Sciatic nerve (tissue), 2 donors: Measurements from ENCODE around the gene RNF2. TPM values are rescaled to one million over a fixed set of nuclear protein-coding genes. Genes with fewer than 3 reads are reported as not detected.

Source experiments
- ATAC-seq: fragments of 200-7000 bp; cut with Tn5 transposase; one replicate; pipeline ENCODE4 v1.9.1; 2020; ENCODE audit warnings: mild to moderate bottlenecking, moderate library complexity
- DNase-seq: peaks from one replicate; pipeline ENCODE4 v3.0.0-alpha.2; 2020; ENCODE audit warnings: low spot score
- intact Hi-C: fragments of 100-400 bp; cut with DNase I; formaldehyde crosslinking; loops from one replicate; pipeline ENCODE4 v1.14.2; 2022
- total RNA-seq: library from RNA; stranded (reverse); fragmentation: NEBNext Ultra II Directional; extraction: Animal tissue kit (Norgen Biotek cat#: 25700); gene quantifications from one replicate; pipeline ENCODE4 v1.2.1, GENCODE V29; 2021
- donor health status: DM: no; HTN: no; CAD: no.
- donor health status: DM: no; HTN: no; CAD: no.

The RNF2 gene
- total RNA-seq, 1 donor from 2014 or later, result 21.1 TPM

GRCh38 chr1:185077374-185077773 is 32.0 kb downstream of the RNF2 start:
- no peak for DNase-seq
- ATAC-seq, result no peak
- intact Hi-C loops, result no loop called here

GRCh38 chr1:185080422-185080821 is 35.1 kb downstream of the RNF2 start:
- intact Hi-C loops, result no loop called here
- DNase-seq (no peak), ATAC-seq (no peak)

GRCh38 chr1:185083818-185084217 is 38.5 kb downstream of the RNF2 start:
- no peak for ATAC-seq

GRCh38 chr1:185087101-185087500 is 41.7 kb downstream of the RNF2 start:
- DNase-seq, result no peak
- intact Hi-C loops, result no loop called here
- no peak for ATAC-seq

More at GRCh38 chr1:185083818-185084217, 38.5 kb downstream of the RNF2 start:
- DNase-seq, result no peak
- intact Hi-C loops, result no loop called here

GRCh38 chr1:185087746-185088145 is 42.4 kb downstream of the RNF2 start:
- ATAC-seq, result no peak
- intact Hi-C loops, result no loop called here
- no peak for DNase-seq

- ATAC-seq (no peak), DNase-seq (no peak)
- intact Hi-C loops, result no loop called here
Observed at GRCh38 chr1:185091480-185091879, 46.1 kb downstream of the RNF2 start.

- ATAC-seq, result no peak
- intact Hi-C loops, result no loop called here
- DNase-seq, result no peak
Observed at GRCh38 chr1:185094761-185095160, 49.4 kb downstream of the RNF2 start.

- no peak for ATAC-seq
- DNase-seq, result no peak
- intact Hi-C loops, result no loop called here
Observed at GRCh38 chr1:185096531-185096930, 51.2 kb downstream of the RNF2 start.

- DNase-seq (no peak), ATAC-seq (no peak)
- intact Hi-C loops, result no loop called here
Observed at GRCh38 chr1:185104083-185104482, 58.7 kb downstream of the RNF2 start.

GRCh38 chr1:185105121-185105520 is 59.8 kb downstream of the RNF2 start:
- intact Hi-C loops, result no loop called here
- ATAC-seq, result no peak

GRCh38 chr1:185108321-185108720 is 63.0 kb downstream of the RNF2 start:
- intact Hi-C loops, result no loop called here
- DNase-seq (no peak), ATAC-seq (no peak)

More at GRCh38 chr1:185105121-185105520, 59.8 kb downstream of the RNF2 start:
- no peak for DNase-seq

- ATAC-seq (no peak), DNase-seq (no peak)
- intact Hi-C loops, result no loop called here
Observed at GRCh38 chr1:185110145-185110544, 64.8 kb downstream of the RNF2 start.

- DNase-seq, result no peak
- ATAC-seq, result no peak
- intact Hi-C loops, result no loop called here
Observed at GRCh38 chr1:185111873-185112272, 66.5 kb downstream of the RNF2 start.

GRCh38 chr1:185112356-185112755 is 67.0 kb downstream of the RNF2 start:
- ATAC-seq, result no peak
- DNase-seq, result no peak
- intact Hi-C loops, result no loop called here

GRCh38 chr1:185129708-185130107 is 84.3 kb downstream of the RNF2 start:
- ATAC-seq (no peak), DNase-seq (no peak)
- intact Hi-C loops, result no loop called here

- DNase-seq (no peak), ATAC-seq (no peak)
- intact Hi-C loops, result no loop called here
Observed at GRCh38 chr1:185132534-185132933, 87.2 kb downstream of the RNF2 start.

- intact Hi-C loops, result no loop called here
- ATAC-seq, result no peak
- no peak for DNase-seq
Observed at GRCh38 chr1:185137896-185138545, 92.7 kb downstream of the RNF2 start.

- intact Hi-C loops, result no loop called here
- ATAC-seq, result no peak
Observed at GRCh38 chr1:185139246-185139645, 93.9 kb downstream of the RNF2 start.

GRCh38 chr1:185144233-185144632 is 98.9 kb downstream of the RNF2 start:
- DNase-seq (no peak), ATAC-seq (no peak)
- intact Hi-C loops, result no loop called here

More at GRCh38 chr1:185139246-185139645, 93.9 kb downstream of the RNF2 start:
- DNase-seq, result no peak

- intact Hi-C loops, result no loop called here
- DNase-seq (no peak), ATAC-seq (no peak)
Observed at GRCh38 chr1:185151215-185151614, 105.9 kb downstream of the RNF2 start.
